SK-N-SH (cell line): ENCODE results near the gene LARGE2.

Experiments used
- EP300 ChIP-seq, 2 experiments: IDR thresholded peaks; 2 replicates each; pipeline versions ENCODE4 v1.4.0 to v1.6.1; 2012; ENCODE audit warnings: borderline replicate concordance in 1 of 2, low read depth in 1 of 2, low read length in 1 of 2
- EZH2phosphoT487 ChIP-seq: fragments of 200-600 bp; sonication (generic); IDR thresholded peaks from 2 replicates; pipeline ENCODE4 v1.6.1; 2017; ENCODE audit warnings: low read depth, mixed run types, mild to moderate bottlenecking, antibody characterized with exemption, moderate library complexity, borderline replicate concordance
- GABPA ChIP-seq: IDR thresholded peaks from 2 replicates; pipeline ENCODE4 v1.4.0; 2012; ENCODE audit warnings: low read depth, mild to moderate bottlenecking
- MXI1 ChIP-seq: IDR thresholded peaks from 2 replicates; pipeline ENCODE4 v1.6.1; 2012; ENCODE audit warnings: mild to moderate bottlenecking, low read depth, low read length, improper control_type of control experiment
- NFIC ChIP-seq: IDR thresholded peaks from 2 replicates; pipeline ENCODE4 v1.4.0; 2012; ENCODE audit warnings: borderline replicate concordance
- POLR2AphosphoS5 ChIP-seq: IDR thresholded peaks from 2 replicates; pipeline ENCODE4 v1.6.1; 2012; ENCODE audit warnings: low read depth, low read length
- RXRA ChIP-seq: IDR thresholded peaks from 2 replicates; pipeline ENCODE4 v1.4.0; 2012; ENCODE audit warnings: low read depth, mild to moderate bottlenecking, borderline replicate concordance
- SMC3 ChIP-seq: IDR thresholded peaks from 2 replicates; pipeline ENCODE4 v1.6.1; 2012; ENCODE audit warnings: low read depth, low read length, improper control_type of control experiment
- TCF12 ChIP-seq: IDR thresholded peaks from 2 replicates; pipeline ENCODE4 v1.4.0; 2012
- YY1 ChIP-seq: IDR thresholded peaks from 2 replicates; pipeline ENCODE4 v1.4.0; 2012; ENCODE audit warnings: low read depth, mild to moderate bottlenecking
- ZBTB33 ChIP-seq: IDR thresholded peaks from 2 replicates; pipeline ENCODE4 v1.4.0; 2012; ENCODE audit warnings: low read depth, borderline replicate concordance
- TF ChIP-seq, protein P1 (sequence below): IDR thresholded peaks from 2 replicates; pipeline ENCODE4 v1.4.0; 2012; ENCODE audit warnings: low read depth
- TF ChIP-seq, protein P2 (sequence below): fragments of 200-600 bp; sonication (generic); IDR thresholded peaks from 2 replicates; pipeline ENCODE4 v1.6.1; 2017; ENCODE audit warnings: antibody characterized with exemption, mild to moderate bottlenecking, moderate library complexity

- no peak for TF ChIP-seq YY1
- no peak for TF ChIP-seq EP300 (IDR thresholded peaks at IDR 0.05; ENCODE audit: borderline replicate concordance in 1 of 2, low read depth in 1 of 2, low read length in 1 of 2)
- TF ChIP-seq MXI1: no peak
- TF ChIP-seq, protein P1, sequence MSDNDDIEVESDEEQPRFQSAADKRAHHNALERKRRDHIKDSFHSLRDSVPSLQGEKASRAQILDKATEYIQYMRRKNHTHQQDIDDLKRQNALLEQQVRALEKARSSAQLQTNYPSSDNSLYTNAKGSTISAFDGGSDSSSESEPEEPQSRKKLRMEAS: no peak
- TF ChIP-seq, protein P2, sequence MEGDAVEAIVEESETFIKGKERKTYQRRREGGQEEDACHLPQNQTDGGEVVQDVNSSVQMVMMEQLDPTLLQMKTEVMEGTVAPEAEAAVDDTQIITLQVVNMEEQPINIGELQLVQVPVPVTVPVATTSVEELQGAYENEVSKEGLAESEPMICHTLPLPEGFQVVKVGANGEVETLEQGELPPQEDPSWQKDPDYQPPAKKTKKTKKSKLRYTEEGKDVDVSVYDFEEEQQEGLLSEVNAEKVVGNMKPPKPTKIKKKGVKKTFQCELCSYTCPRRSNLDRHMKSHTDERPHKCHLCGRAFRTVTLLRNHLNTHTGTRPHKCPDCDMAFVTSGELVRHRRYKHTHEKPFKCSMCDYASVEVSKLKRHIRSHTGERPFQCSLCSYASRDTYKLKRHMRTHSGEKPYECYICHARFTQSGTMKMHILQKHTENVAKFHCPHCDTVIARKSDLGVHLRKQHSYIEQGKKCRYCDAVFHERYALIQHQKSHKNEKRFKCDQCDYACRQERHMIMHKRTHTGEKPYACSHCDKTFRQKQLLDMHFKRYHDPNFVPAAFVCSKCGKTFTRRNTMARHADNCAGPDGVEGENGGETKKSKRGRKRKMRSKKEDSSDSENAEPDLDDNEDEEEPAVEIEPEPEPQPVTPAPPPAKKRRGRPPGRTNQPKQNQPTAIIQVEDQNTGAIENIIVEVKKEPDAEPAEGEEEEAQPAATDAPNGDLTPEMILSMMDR: no peak
- TF ChIP-seq EZH2phosphoT487: no peak
- TF ChIP-seq TCF12: no peak
- no peak for TF ChIP-seq ZBTB33
- TF ChIP-seq SMC3: no peak
- no peak for TF ChIP-seq GABPA
- no peak for TF ChIP-seq NFIC
- TF ChIP-seq POLR2AphosphoS5: 0 out of 2 replicates have a peak, but pooled peaks have one; percentile 9
- no peak for TF ChIP-seq RXRA
These were observed 14.5 kb upstream of the LARGE2 start for GRCh38 chr11:45907911-45908370.
